Prostate gland (tissue), 2 donors: Measurements from ENCODE around the gene TBC1D32. TPM values are rescaled to one million over a fixed set of nuclear protein-coding genes. Genes with fewer than 3 reads are reported as not detected.

Experiments
- DNase-seq: peaks from one replicate; pipeline ENCODE4 v3.0.0-alpha.2; 2019; ENCODE audit warnings: low spot score
- H3K27ac ChIP-seq, 2 donors: fragments of 200-600 bp; sonication (generic); 2 replicates each; pipeline ENCODE4 v1.5.1; 2017 to 2019
- H3K27me3 ChIP-seq: fragments of 200-600 bp; sonication (generic); replicated peaks from 2 replicates; pipeline ENCODE4 v1.5.1; 2019; ENCODE audit not compliant: insufficient read depth
- H3K36me3 ChIP-seq, 2 donors: fragments of 200-600 bp; sonication (generic); 1 replicate in 1 of 2; 2 replicates in 1 of 2; pipeline versions ENCODE4 v1.5.1 to v1.8.1; 2017 to 2019
- H3K4me1 ChIP-seq: fragments of 200-600 bp; sonication (generic); replicated peaks from 2 replicates; pipeline ENCODE4 v1.5.1; 2019
- H3K4me3 ChIP-seq, 2 donors: fragments of 200-600 bp; sonication (generic); 2 replicates each; pipeline ENCODE4 v1.5.1; 2017 to 2019
- H3K9me3 ChIP-seq: fragments of 200-600 bp; sonication (generic); 2 replicates; pipeline ENCODE4 v1.5.1; 2017
- POLR2A ChIP-seq: fragments of 450-650 bp; IDR thresholded peaks from one replicate; pipeline ENCODE4 v1.6.1; 2016; ENCODE audit warnings: antibody characterized with exemption, mild to moderate bottlenecking
- POLR2AphosphoS5 ChIP-seq: sonication (generic); formaldehyde crosslinking; IDR thresholded peaks from one replicate; pipeline ENCODE4 v1.6.1; 2017; ENCODE audit warnings: antibody characterized with exemption
- WGBS: methylation state at CpG from one replicate; pipeline ENCODE4 v1.1.5; 2018; 5-methylcytosine and 5-hydroxymethylcytosine counted together
- intact Hi-C: fragments of 100-400 bp; cut with DNase I; formaldehyde crosslinking; loops from one replicate; pipeline ENCODE4 v1.14.2; 2022
- total RNA-seq, 2 donors: library from RNA; depleted of rRNA; stranded (reverse); fragments of >200 nt; gene quantifications; one replicate each; pipeline ENCODE4 v1.1.0, GENCODE V29; 2016
- TF ChIP-seq, protein P1 (sequence below), 4 experiments: fragments of 200-600 bp in 2 of 4; fragments of 450-650 bp in 2 of 4; sonication (generic) in 2 of 4; IDR thresholded peaks; 1 replicate in 3 of 4; 2 replicates in 1 of 4; pipeline ENCODE4 v1.5.1; 2016 to 2019; ENCODE audit warnings: antibody characterized with exemption in 4 of 4, mild to moderate bottlenecking in 2 of 4, moderate library complexity in 2 of 4

TBC1D32 gene
- total RNA-seq, 2 donors from 2014 or later = 10.7 to 11.1 TPM

DNA sequence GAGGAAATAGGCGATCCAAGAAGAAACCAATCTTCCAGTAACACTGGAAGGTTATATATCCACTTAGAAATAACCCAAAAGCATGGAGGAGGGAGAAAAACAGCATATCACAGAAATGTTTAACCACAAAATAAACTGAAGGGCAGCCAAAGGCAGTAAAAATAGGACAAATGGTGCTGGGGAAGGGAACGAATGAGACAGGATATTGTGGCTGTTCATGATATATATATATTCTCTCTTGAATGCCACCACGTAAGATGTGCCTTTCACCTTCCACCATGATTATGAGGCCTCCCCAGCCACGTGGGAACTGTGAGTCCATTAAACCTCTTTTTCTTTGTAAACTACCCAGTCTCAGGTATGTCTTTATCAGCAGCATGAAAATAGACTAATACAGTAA lies 162.4 kb downstream of the TBC1D32 start:
- intact Hi-C loops = no loop called here
- TF ChIP-seq POLR2A (no peak), POLR2AphosphoS5 (no peak)
- TF ChIP-seq, protein P1, sequence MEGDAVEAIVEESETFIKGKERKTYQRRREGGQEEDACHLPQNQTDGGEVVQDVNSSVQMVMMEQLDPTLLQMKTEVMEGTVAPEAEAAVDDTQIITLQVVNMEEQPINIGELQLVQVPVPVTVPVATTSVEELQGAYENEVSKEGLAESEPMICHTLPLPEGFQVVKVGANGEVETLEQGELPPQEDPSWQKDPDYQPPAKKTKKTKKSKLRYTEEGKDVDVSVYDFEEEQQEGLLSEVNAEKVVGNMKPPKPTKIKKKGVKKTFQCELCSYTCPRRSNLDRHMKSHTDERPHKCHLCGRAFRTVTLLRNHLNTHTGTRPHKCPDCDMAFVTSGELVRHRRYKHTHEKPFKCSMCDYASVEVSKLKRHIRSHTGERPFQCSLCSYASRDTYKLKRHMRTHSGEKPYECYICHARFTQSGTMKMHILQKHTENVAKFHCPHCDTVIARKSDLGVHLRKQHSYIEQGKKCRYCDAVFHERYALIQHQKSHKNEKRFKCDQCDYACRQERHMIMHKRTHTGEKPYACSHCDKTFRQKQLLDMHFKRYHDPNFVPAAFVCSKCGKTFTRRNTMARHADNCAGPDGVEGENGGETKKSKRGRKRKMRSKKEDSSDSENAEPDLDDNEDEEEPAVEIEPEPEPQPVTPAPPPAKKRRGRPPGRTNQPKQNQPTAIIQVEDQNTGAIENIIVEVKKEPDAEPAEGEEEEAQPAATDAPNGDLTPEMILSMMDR (IDR thresholded peaks at IDR 0.05) = no peak
- no peaks in the 10 kb centered on the region for H3K4me1 ChIP-seq
- H3K9me3 ChIP-seq = no peaks in the 10 kb centered on the region
- no peaks in the 10 kb centered on the region for H3K27me3 ChIP-seq
- no peak overlapping the region for H3K4me3 ChIP-seq
- 74% methylated on average over 4 of the region's 4 CpGs for WGBS
- no peaks in the 10 kb centered on the region for H3K36me3 ChIP-seq
- DNase-seq = no peak
- no peak overlapping the region for H3K27ac ChIP-seq

DNA sequence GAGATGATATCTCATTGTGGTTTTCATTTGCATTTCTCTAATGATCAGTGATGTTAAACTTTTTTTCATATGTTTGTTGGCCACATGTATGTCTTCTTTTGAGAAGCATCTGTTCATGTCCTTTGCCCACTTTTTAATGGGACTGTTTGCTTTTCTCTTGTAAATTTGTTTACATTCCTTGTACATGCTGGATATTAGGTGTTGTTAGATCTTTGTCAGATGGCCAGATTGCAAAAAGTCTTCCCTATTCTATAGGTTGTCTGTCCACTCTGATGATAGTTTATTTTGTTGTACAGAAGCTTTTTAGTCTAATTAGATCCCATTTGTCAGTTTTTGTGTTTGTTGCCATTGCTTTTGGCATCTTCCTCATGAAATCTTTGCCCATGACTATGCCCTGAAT lies 172.4 kb downstream of the TBC1D32 start:
- Histone ChIP-seq H3K4me3 (no peak overlapping the region), H3K4me1 (no peaks in the 10 kb centered on the region), H3K36me3 (no peaks in the 10 kb centered on the region), H3K9me3 (no peaks in the 10 kb centered on the region), H3K27me3 (no peaks in the 10 kb centered on the region), H3K27ac (no peak overlapping the region)
- intact Hi-C loops = no loop called here
- TF ChIP-seq, protein P1 (IDR thresholded peaks at IDR 0.05) = no peak
- TF ChIP-seq POLR2AphosphoS5 = no peak
- TF ChIP-seq POLR2A = no peak
- no peak for DNase-seq

DNA sequence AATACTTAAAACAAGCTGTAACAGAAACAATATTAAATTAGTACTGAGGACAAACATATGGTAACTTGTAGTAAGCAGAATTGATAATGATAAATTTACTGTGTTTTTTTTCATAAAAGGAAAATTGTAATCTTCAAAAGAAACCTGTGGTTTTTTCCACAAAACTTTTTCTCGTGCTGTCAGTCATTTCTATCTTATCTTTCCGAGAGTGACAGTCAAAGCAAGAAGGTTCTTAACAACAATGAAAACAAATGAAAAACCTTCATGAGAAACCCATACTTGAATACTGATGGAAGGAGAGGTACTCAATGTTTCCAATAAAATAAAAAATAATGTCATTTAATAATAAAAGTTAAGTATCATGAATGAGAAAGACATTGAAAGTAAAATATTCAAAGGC lies 174.0 kb downstream of the TBC1D32 start:
- no peaks in the 10 kb centered on the region for H3K4me1 ChIP-seq
- WGBS = 95% methylated on average over 2 of the region's 2 CpGs

DNA sequence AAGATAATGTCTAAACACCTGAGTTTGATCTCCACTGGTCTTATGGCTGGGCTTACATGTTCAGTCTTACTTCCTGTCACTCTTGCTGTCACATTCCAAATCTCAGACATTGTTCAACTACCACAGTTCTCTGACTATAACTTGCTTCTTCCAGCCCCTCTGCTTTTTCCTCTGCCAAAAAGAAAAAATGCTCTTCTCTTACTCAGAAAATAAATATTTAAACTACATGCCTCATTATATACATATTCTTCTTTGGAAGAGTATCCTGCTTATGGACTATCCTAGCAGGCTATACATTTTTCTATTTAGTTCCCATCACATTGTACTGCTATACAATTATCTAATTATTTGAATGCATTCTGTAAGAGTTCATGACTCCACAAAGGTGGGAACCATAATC lies 175.4 kb downstream of the TBC1D32 start:
- Histone ChIP-seq H3K36me3 (no peaks in the 10 kb centered on the region), H3K4me3 (no peak overlapping the region), H3K27me3 (no peaks in the 10 kb centered on the region), H3K27ac (no peak overlapping the region), H3K4me1 (no peaks in the 10 kb centered on the region), H3K9me3 (no peaks in the 10 kb centered on the region)
- TF ChIP-seq, protein P1 (IDR thresholded peaks at IDR 0.05) = no peak
- TF ChIP-seq POLR2A (no peak), POLR2AphosphoS5 (no peak)
- intact Hi-C loops = no loop called here
- DNase-seq = no peak

More for the DNA sequence above, 174.0 kb downstream of the TBC1D32 start:
- no peaks in the 10 kb centered on the region for H3K27me3 ChIP-seq
- no peak for DNase-seq
- no peaks in the 10 kb centered on the region for H3K9me3 ChIP-seq
- H3K36me3 ChIP-seq = no peaks in the 10 kb centered on the region
- intact Hi-C loops = no loop called here
- no peak overlapping the region for H3K4me3 ChIP-seq
- TF ChIP-seq POLR2A = no peak
- no peak overlapping the region for H3K27ac ChIP-seq

DNA sequence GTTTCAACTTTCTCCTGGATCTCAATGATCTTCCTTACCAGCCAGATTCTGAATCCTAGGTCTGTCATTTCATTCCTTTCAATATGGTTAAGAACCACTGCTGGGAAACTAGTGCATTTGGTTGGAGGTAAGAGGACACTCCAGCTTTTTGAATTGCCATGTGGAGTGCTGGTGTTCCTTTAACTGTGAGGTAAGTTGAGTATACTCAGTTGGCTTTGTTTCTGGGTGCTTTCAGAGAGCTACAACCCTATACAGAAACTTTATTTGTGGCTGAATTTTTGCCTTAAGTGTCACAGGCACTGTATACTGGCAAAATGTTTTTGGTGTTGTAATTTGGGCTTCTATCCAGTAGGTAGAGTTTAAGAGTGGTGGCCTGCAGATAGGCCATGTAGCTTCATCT lies 175.8 kb downstream of the TBC1D32 start:
- no peaks in the 10 kb centered on the region for H3K27me3 ChIP-seq
- no peaks in the 10 kb centered on the region for H3K9me3 ChIP-seq
- H3K4me3 ChIP-seq = no peak overlapping the region
- no peak for DNase-seq
- TF ChIP-seq, protein P1 (IDR thresholded peaks at IDR 0.05) = no peak
- TF ChIP-seq POLR2A = no peak
- TF ChIP-seq POLR2AphosphoS5 = no peak
- intact Hi-C loops = no loop called here
- H3K27ac ChIP-seq = no peak overlapping the region
- H3K36me3 ChIP-seq = no peaks in the 10 kb centered on the region
- no peaks in the 10 kb centered on the region for H3K4me1 ChIP-seq
